ENCODE data around the gene KLHL29. TPM values are rescaled to one million over a fixed set of nuclear protein-coding genes. Genes with fewer than 3 reads are reported as not detected.

KLHL29 gene
- total and polyA plus RNA-seq, 2 experiments from 2014 or later: 1.9 to 6.4 TPM

- no peaks in the 10 kb centered on the region for H3F3A ChIP-seq (ENCODE audit: insufficient read depth)
- no peaks in the 10 kb centered on the region for H4K20me1 ChIP-seq (ENCODE audit: insufficient read depth)
- TF ChIP-seq EZH2 (IDR thresholded peaks at IDR 0.05; ENCODE audit: insufficient read depth, poor library complexity, severe bottlenecking): no peak
- TF ChIP-seq EZH2phosphoT487 (IDR thresholded peaks at IDR 0.05; ENCODE audit: insufficient read depth, low read depth): no peak
- DNase-seq: no peak
- no peaks in the 10 kb centered on the region for H3K9me2 ChIP-seq (ENCODE audit: insufficient read depth)
- H3K4me2 ChIP-seq (ENCODE audit: unreplicated experiment): no peak overlapping the region
- H3K4me1 ChIP-seq (ENCODE audit: insufficient read depth): no peaks in the 10 kb centered on the region
- H3K27me3 ChIP-seq (replicated peaks; ENCODE audit: insufficient read depth): no peaks in the 10 kb centered on the region
- H3K79me2 ChIP-seq (ENCODE audit: insufficient read depth): no peaks in the 10 kb centered on the region
- H2AFZ ChIP-seq: no peak overlapping the region
- 82 to 86% methylated on average over 9 of the region's 9 CpGs for WGBS, 2 experiments (ENCODE audit: low coverage in 1 of 2, low lambda C conversion rate in 2 of 2, missing lambda C conversion rate in 2 of 2)
- H3K36me3 ChIP-seq (ENCODE audit: low read depth): no peaks in the 10 kb centered on the region
- H3K9me3 ChIP-seq (ENCODE audit: low read depth): no peaks in the 10 kb centered on the region
- H3K4me3 ChIP-seq: no peak overlapping the region
- no peak overlapping the region for H3K9ac ChIP-seq
- in situ Hi-C loops (cut with MboI): no loop called here
- H3K27ac ChIP-seq: no peak overlapping the region
Observed at GRCh38 chr2:23687214-23687613, 302.2 kb downstream of the KLHL29 start.

DNA sequence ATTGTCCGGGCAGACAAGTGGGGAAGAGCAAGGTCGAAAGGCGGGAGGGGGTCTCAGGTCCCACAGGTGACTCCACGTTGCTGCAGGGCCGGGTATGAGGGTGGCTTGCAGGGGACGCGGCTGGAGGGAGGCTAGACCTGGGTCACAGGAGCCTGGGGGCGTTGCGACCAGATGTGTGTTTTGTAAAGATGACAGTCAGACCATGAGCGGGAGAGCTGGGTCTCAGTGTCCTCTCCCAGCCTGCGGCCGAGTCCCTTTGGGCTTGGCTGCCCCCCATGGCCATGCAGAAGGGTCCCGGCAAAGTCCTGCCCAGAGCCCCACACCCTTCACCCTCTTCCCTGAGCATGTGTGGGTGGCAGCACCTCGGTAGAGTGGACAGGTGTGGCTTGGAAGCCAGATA, 302.7 kb downstream of the KLHL29 start:
- Histone ChIP-seq H4K20me1 (ENCODE audit: insufficient read depth) (no peaks in the 10 kb centered on the region), H3K9me2 (ENCODE audit: insufficient read depth) (no peaks in the 10 kb centered on the region), H3F3A (ENCODE audit: insufficient read depth) (no peaks in the 10 kb centered on the region), H3K4me1 (ENCODE audit: insufficient read depth) (no peaks in the 10 kb centered on the region), H3K36me3 (ENCODE audit: low read depth) (no peaks in the 10 kb centered on the region), H3K4me2 (ENCODE audit: unreplicated experiment) (no peak overlapping the region), H3K9ac (no peak overlapping the region), H2AFZ (no peak overlapping the region), H3K27ac (no peak overlapping the region), H3K79me2 (ENCODE audit: insufficient read depth) (no peaks in the 10 kb centered on the region), H3K4me3 (no peak overlapping the region), H3K27me3 (replicated peaks; ENCODE audit: insufficient read depth) (no peaks in the 10 kb centered on the region), H3K9me3 (ENCODE audit: low read depth) (no peaks in the 10 kb centered on the region)
- in situ Hi-C loops (cut with MboI): no loop called here
- no peak for DNase-seq
- 93 to 96% methylated on average over 13 to 14 of the region's 14 CpGs for WGBS, 2 experiments (ENCODE audit: low coverage in 1 of 2, low lambda C conversion rate in 2 of 2, missing lambda C conversion rate in 2 of 2)
- TF ChIP-seq EZH2 (IDR thresholded peaks at IDR 0.05; ENCODE audit: insufficient read depth, poor library complexity, severe bottlenecking) (no peak), EZH2phosphoT487 (IDR thresholded peaks at IDR 0.05; ENCODE audit: insufficient read depth, low read depth) (no peak)

DNA sequence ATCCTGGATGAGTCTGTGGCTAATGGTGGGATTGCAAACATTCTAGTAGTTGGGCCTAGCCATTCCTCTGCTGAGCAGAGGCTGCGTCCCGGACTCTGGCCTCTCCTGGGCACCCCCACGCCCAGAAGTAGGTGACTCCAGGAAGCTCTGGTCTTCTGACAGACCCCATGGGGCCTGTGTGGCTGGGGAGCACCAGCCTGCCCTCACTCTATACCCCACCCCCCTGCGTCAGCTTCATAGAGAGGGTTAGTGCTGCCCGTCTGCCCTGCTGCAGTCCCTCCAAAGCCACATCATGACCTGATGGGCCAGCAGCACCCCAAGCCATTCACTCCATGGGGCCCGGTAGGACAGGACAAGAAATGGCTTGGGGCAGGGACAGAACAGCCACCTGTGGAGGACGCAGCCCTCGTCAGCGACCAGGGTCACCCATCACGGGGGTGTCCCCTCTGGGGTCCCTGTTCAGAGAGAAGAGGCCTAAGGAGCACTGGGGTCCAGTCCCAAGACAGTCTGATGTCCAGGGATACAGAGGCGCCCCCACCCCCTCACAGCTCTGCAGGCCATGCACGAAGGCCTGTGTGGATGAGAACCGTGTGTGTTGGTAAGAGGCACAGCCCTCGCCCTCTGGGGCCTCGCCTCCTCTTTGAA, 303.6 kb downstream of the KLHL29 start:
- H3K79me2 ChIP-seq (ENCODE audit: insufficient read depth): no peaks in the 10 kb centered on the region
- no peaks in the 10 kb centered on the region for H4K20me1 ChIP-seq (ENCODE audit: insufficient read depth)
- H3K9me2 ChIP-seq (ENCODE audit: insufficient read depth): no peaks in the 10 kb centered on the region
- no peak overlapping the region for H3K4me3 ChIP-seq
- no peaks in the 10 kb centered on the region for H3K9me3 ChIP-seq (ENCODE audit: low read depth)
- H2AFZ ChIP-seq: no peak overlapping the region
- H3K4me1 ChIP-seq (ENCODE audit: insufficient read depth): no peaks in the 10 kb centered on the region
- TF ChIP-seq EZH2phosphoT487 (IDR thresholded peaks at IDR 0.05; ENCODE audit: insufficient read depth, low read depth): no peak
- TF ChIP-seq EZH2 (IDR thresholded peaks at IDR 0.05; ENCODE audit: insufficient read depth, poor library complexity, severe bottlenecking): no peak
- no peak overlapping the region for H3K27ac ChIP-seq
- no peaks in the 10 kb centered on the region for H3K27me3 ChIP-seq (replicated peaks; ENCODE audit: insufficient read depth)
- H3K36me3 ChIP-seq (ENCODE audit: low read depth): no peaks in the 10 kb centered on the region
- no peak overlapping the region for H3K9ac ChIP-seq
- H3K4me2 ChIP-seq (ENCODE audit: unreplicated experiment): no peak overlapping the region
- DNase-seq: no peak
- WGBS, 2 experiments (ENCODE audit: low coverage in 1 of 2, low lambda C conversion rate in 2 of 2, missing lambda C conversion rate in 2 of 2): 86 to 91% methylated on average over 15 of the region's 15 CpGs
- no peaks in the 10 kb centered on the region for H3F3A ChIP-seq (ENCODE audit: insufficient read depth)
- in situ Hi-C loops (cut with MboI): no loop called here

- Histone ChIP-seq H2AFZ (no peak overlapping the region), H3K9ac (no peak overlapping the region), H4K20me1 (ENCODE audit: insufficient read depth) (no peaks in the 10 kb centered on the region), H3K27me3 (replicated peaks; ENCODE audit: insufficient read depth) (no peaks in the 10 kb centered on the region), H3K27ac (no peak overlapping the region), H3K36me3 (ENCODE audit: low read depth) (no peaks in the 10 kb centered on the region), H3K9me3 (ENCODE audit: low read depth) (no peaks in the 10 kb centered on the region), H3K4me2 (ENCODE audit: unreplicated experiment) (no peak overlapping the region), H3K4me1 (ENCODE audit: insufficient read depth) (no peaks in the 10 kb centered on the region), H3F3A (ENCODE audit: insufficient read depth) (no peaks in the 10 kb centered on the region), H3K9me2 (ENCODE audit: insufficient read depth) (no peaks in the 10 kb centered on the region), H3K79me2 (ENCODE audit: insufficient read depth) (no peaks in the 10 kb centered on the region), H3K4me3 (no peak overlapping the region)
- in situ Hi-C loops (cut with MboI): no loop called here
- WGBS, 2 experiments (ENCODE audit: low coverage in 1 of 2, low lambda C conversion rate in 2 of 2, missing lambda C conversion rate in 2 of 2): 79 to 80% methylated on average over 10 to 11 of the region's 11 CpGs
- TF ChIP-seq EZH2phosphoT487 (IDR thresholded peaks at IDR 0.05; ENCODE audit: insufficient read depth, low read depth): no peak
- no peak for TF ChIP-seq EZH2 (IDR thresholded peaks at IDR 0.05; ENCODE audit: insufficient read depth, poor library complexity, severe bottlenecking)
- DNase-seq: no peak
Observed at GRCh38 chr2:23689131-23689700, 304.2 kb downstream of the KLHL29 start.

All from GM23248 (cell line).